Activated CD4-positive, alpha-beta T cell treated with anti-CD3 and anti-CD28 coated beads for 1 hour (primary cell): ENCODE measurements around the gene LEAP2.
"Not testable (repeated sequence)": the region's sequence is repeated elsewhere in the genome, so short reads cannot be mapped to it uniquely, and the experiment has no call there.

Experiments
- DNase-seq: peaks from one replicate; pipeline ENCODE4 v3.0.0-alpha.2; 2020

Gene LEAP2

GRCh38 chr5:132841305-132841704 is 32.2 kb upstream of the LEAP2 start:
- no peak for DNase-seq

GRCh38 chr5:132848270-132848669 is 25.2 kb upstream of the LEAP2 start:
- no peak for DNase-seq

- DNase-seq, result no peak
Observed at GRCh38 chr5:132849347-132849746, 24.1 kb upstream of the LEAP2 start.

- DNase-seq, result no peak
Observed at GRCh38 chr5:132850066-132850465, 23.4 kb upstream of the LEAP2 start.

GRCh38 chr5:132853323-132853722 is 20.1 kb upstream of the LEAP2 start:
- no peak for DNase-seq

- DNase-seq, result no peak
Observed at GRCh38 chr5:132853790-132854189, 19.7 kb upstream of the LEAP2 start.

- no peak for DNase-seq
Observed at GRCh38 chr5:132854301-132854700, 19.2 kb upstream of the LEAP2 start.

- DNase-seq, result not testable (repeated sequence)
Observed at GRCh38 chr5:132854992-132855391, 18.5 kb upstream of the LEAP2 start.

GRCh38 chr5:132856011-132856410 is 17.5 kb upstream of the LEAP2 start:
- DNase-seq, result no peak

GRCh38 chr5:132859889-132860437 is 13.5 kb upstream of the LEAP2 start:
- no peak for DNase-seq

- DNase-seq, result no peak
Observed at GRCh38 chr5:132860742-132861141, 12.7 kb upstream of the LEAP2 start.

- no peak for DNase-seq
Observed at GRCh38 chr5:132865668-132866341, 7.7 kb upstream of the LEAP2 start.

GRCh38 chr5:132866342-132867045 is 7.0 kb upstream of the LEAP2 start, which contains the start of the genes GDF9 and UQCRQ:
GDF9 (minus strand) TSS chr5:132866469; CDS start chr5:132864533, 1,936 bp downstream.
UQCRQ (plus strand) TSS chr5:132866642; CDS start chr5:132866882, 240 bp downstream.
- peak; percentile 82 for DNase-seq

GRCh38 chr5:132867046-132867451 is 6.4 kb upstream of the LEAP2 start:
- DNase-seq, result no peak

- DNase-seq, result no peak
Observed at GRCh38 chr5:132868754-132869153, 4.7 kb upstream of the LEAP2 start.

- DNase-seq, result no peak
Observed at GRCh38 chr5:132870801-132871200, 2.7 kb upstream of the LEAP2 start.

GRCh38 chr5:132871459-132872284 is 1.8 kb upstream of the LEAP2 start:
- no peak for DNase-seq

GRCh38 chr5:132872788-132873118 is 715 bp upstream of the LEAP2 start:
- DNase-seq, result no peak

- DNase-seq, result no peak
Observed at GRCh38 chr5:132873930-132874271, 433 bp downstream of the LEAP2 start.

- DNase-seq, result no peak
Observed at GRCh38 chr5:132876020-132876759, 2.7 kb downstream of the LEAP2 start.

GRCh38 chr5:132877466-132877865 is 4.0 kb downstream of the LEAP2 start:
- no peak for DNase-seq

GRCh38 chr5:132877938-132878337 is 4.5 kb downstream of the LEAP2 start:
- DNase-seq, result no peak
